SW 1271 (cell line): ENCODE measurements around the gene NISCH.

Experiments used
- DNase-seq, 2 experiments: peaks; one replicate each; lab custom pipeline; 2025; lab: John Stamatoyannopoulos, UW

NISCH gene

GRCh38 chr3:52455283-52456168 is at the start of gene NISCH:
NISCH (plus strand) TSS chr3:52455604; CDS start chr3:52455642, 38 bp downstream.
- peak; percentile 26 to 54 for DNase-seq

- DNase-seq = no peak
These were observed 49.2 kb upstream of the NISCH start for GRCh38 chr3:52406231-52406661.

- no peak for DNase-seq
These were observed 48.5 kb upstream of the NISCH start for GRCh38 chr3:52406791-52407510.

GRCh38 chr3:52407779-52408178 is 47.6 kb upstream of the NISCH start:
- no peak for DNase-seq

GRCh38 chr3:52408466-52408865 is 46.9 kb upstream of the NISCH start:
- no peak for DNase-seq

- no peak for DNase-seq
These were observed 39.6 kb upstream of the NISCH start for GRCh38 chr3:52415800-52416199.

GRCh38 chr3:52420388-52420787 is 35.0 kb upstream of the NISCH start:
- no peak for DNase-seq

- no peak for DNase-seq
These were observed 32.7 kb upstream of the NISCH start for GRCh38 chr3:52422669-52423068.

GRCh38 chr3:52423173-52423572 is 32.2 kb upstream of the NISCH start:
- no peak for DNase-seq

GRCh38 chr3:52428151-52429005 is 27.0 kb upstream of the NISCH start:
- peak in 1 of 2 experiments; percentile 38 for DNase-seq

- DNase-seq = no peak
These were observed 26.4 kb upstream of the NISCH start for GRCh38 chr3:52429031-52429430.

GRCh38 chr3:52429779-52430415 is 25.5 kb upstream of the NISCH start:
- no peak for DNase-seq

GRCh38 chr3:52430416-52430810 is 25.0 kb upstream of the NISCH start:
- DNase-seq = no peak

- DNase-seq = no peak
These were observed 23.8 kb upstream of the NISCH start for GRCh38 chr3:52431459-52432223.

- DNase-seq = no peak
These were observed 23.2 kb upstream of the NISCH start for GRCh38 chr3:52432225-52432624.

- no peak for DNase-seq
These were observed 22.7 kb upstream of the NISCH start for GRCh38 chr3:52432691-52433141.

- no peak for DNase-seq
These were observed 21.9 kb upstream of the NISCH start for GRCh38 chr3:52433328-52433995.

GRCh38 chr3:52433996-52434479 is 21.4 kb upstream of the NISCH start:
- DNase-seq = no peak

GRCh38 chr3:52434491-52435115 is 20.8 kb upstream of the NISCH start:
- DNase-seq = no peak
